ENCODE results near the gene POMGNT1.

POMGNT1 gene

DNA sequence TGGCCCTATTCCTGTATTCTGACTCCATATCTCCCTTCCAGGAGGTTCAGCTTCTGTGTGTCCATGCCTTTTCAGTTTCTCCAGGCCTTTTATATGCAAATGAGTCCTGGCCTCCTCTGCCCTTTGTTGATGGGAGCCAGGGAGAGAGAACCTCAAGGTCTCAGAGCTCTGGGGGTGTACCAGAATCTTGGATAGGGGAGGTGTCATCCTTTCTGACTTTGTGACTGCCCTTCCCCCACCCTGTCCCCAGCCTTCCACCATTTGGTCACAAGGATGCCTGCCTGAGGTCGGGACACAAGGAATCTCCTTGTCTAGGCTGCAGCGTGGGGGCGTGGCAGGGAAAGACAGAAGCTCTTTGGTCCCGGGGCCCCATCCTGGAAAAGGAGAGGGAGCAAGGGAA lies 23.5 kb upstream of the POMGNT1 start:
- no peak overlapping the region for H3K4me3 ChIP-seq (ENCODE audit: low read depth, low read length)
- TF ChIP-seq, protein P1, sequence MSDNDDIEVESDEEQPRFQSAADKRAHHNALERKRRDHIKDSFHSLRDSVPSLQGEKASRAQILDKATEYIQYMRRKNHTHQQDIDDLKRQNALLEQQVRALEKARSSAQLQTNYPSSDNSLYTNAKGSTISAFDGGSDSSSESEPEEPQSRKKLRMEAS (IDR thresholded peaks at IDR 0.05; ENCODE audit: low read depth, low read length) = no peak
- TF ChIP-seq MYC (IDR thresholded peaks at IDR 0.05; ENCODE audit: low read depth, low read length) (no peak), POLR2A (IDR thresholded peaks at IDR 0.05; ENCODE audit: extremely low read depth, insufficient read length) (no peak)
- TF ChIP-seq, protein P2, sequence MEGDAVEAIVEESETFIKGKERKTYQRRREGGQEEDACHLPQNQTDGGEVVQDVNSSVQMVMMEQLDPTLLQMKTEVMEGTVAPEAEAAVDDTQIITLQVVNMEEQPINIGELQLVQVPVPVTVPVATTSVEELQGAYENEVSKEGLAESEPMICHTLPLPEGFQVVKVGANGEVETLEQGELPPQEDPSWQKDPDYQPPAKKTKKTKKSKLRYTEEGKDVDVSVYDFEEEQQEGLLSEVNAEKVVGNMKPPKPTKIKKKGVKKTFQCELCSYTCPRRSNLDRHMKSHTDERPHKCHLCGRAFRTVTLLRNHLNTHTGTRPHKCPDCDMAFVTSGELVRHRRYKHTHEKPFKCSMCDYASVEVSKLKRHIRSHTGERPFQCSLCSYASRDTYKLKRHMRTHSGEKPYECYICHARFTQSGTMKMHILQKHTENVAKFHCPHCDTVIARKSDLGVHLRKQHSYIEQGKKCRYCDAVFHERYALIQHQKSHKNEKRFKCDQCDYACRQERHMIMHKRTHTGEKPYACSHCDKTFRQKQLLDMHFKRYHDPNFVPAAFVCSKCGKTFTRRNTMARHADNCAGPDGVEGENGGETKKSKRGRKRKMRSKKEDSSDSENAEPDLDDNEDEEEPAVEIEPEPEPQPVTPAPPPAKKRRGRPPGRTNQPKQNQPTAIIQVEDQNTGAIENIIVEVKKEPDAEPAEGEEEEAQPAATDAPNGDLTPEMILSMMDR (IDR thresholded peaks at IDR 0.05; ENCODE audit: low read depth, low read length) = no peak
- DNase-seq (ENCODE audit: low read depth) = no peak

DNA sequence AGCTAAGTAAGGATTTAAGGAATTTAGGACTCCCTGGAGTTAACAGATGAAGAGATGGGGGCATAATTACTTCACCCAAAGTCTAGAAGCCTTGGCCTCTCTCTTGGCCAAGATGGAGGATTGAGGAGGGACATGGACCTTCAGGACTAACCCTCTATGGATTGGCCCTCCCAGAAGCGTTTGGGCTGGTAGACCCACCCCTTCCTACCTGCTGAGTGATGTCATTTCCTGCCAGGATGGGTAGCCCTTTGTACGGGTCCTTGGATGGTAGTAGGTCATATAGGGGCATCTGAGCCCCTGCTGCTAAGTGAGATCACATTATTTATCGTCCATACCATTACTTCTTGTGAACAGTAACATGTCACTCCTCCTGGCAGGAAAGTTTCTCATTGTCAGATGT lies 22.6 kb upstream of the POMGNT1 start:
- DNase-seq (ENCODE audit: low read depth) = no peak
- no peak overlapping the region for H3K4me3 ChIP-seq (ENCODE audit: low read depth, low read length)
- TF ChIP-seq, protein P2 (IDR thresholded peaks at IDR 0.05; ENCODE audit: low read depth, low read length) = no peak
- TF ChIP-seq POLR2A (IDR thresholded peaks at IDR 0.05; ENCODE audit: extremely low read depth, insufficient read length) = no peak
- TF ChIP-seq, protein P1 (IDR thresholded peaks at IDR 0.05; ENCODE audit: low read depth, low read length) = no peak
- TF ChIP-seq MYC (IDR thresholded peaks at IDR 0.05; ENCODE audit: low read depth, low read length) = no peak

DNA sequence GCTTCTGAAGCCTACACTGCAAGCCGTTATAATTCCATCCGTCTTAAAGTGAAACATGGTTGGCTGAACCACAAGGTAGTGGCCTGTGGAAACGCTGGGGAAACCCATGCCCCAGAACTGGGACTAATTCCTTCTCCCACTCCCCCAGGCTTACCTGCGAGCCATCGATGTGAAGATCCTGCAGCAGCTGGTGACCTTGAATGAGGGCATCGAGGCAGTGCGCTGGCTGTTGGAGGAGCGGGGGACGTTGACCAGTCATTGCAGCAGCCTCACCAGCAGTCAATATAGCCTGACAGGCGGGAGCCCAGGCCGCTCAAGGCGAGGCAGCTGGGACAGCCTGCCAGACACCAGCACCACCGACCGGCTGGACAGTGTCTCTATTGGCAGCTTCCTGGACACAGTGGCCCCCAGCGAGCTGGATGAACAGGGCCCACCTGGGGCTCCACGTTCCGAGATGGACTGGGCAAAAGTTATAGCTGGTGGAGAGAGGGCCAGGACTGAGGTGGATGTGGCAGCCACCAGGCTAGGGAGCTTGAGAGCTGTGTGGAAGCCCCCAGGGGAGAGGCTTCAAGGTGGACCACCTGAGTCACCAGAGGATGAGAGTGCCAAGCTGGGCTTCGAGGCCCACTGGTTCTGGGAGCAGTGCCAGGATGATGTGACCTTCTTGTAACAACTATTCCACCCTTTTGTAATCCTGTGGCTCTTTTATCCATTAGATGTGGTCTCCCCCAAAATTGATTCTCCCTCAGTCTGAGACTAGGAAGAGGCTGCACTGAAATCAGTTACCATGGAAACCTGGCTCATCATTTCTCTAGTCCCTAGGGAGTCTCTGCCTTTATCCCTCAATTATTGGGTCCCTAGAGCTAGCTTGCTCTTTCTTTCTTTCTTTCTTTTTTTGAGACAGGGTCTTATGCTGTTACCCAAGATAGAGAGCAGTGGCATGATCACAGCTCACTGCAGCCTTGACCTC lies 21.6 kb upstream of the POMGNT1 start:
- no peak overlapping the region for H3K4me3 ChIP-seq (ENCODE audit: low read depth, low read length)
- no peak for DNase-seq (ENCODE audit: low read depth)
- TF ChIP-seq POLR2A (IDR thresholded peaks at IDR 0.05; ENCODE audit: extremely low read depth, insufficient read length) (no peak), MYC (IDR thresholded peaks at IDR 0.05; ENCODE audit: low read depth, low read length) (no peak)
- TF ChIP-seq, protein P2 (IDR thresholded peaks at IDR 0.05; ENCODE audit: low read depth, low read length) = no peak
- TF ChIP-seq, protein P1 (IDR thresholded peaks at IDR 0.05; ENCODE audit: low read depth, low read length) = no peak

DNA sequence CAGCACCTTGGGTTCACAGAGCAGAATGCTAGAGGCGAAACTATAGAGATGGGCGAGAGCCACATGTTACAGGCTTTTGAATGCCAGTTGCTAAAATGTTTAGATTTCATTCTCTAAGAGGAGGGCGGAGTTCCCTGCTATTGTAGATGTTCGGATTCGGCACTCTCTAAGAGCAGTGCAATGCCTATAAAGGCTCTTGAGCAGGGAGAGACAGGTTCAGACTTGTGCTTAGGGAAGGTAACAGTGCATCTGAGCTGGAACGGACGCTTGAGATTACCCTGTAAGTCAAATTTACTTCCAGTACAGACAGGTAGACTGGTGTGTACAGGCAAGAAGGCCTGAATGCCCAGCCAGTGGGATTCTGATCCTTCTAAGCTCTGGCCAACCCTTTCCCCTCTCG lies 20.2 kb upstream of the POMGNT1 start:
- TF ChIP-seq, protein P1 (IDR thresholded peaks at IDR 0.05; ENCODE audit: low read depth, low read length) = no peak
- no peak for TF ChIP-seq POLR2A (IDR thresholded peaks at IDR 0.05; ENCODE audit: extremely low read depth, insufficient read length)
- no peak for TF ChIP-seq MYC (IDR thresholded peaks at IDR 0.05; ENCODE audit: low read depth, low read length)
- TF ChIP-seq, protein P2 (IDR thresholded peaks at IDR 0.05; ENCODE audit: low read depth, low read length) = no peak
- no peak for DNase-seq (ENCODE audit: low read depth)
- no peak overlapping the region for H3K4me3 ChIP-seq (ENCODE audit: low read depth, low read length)

DNA sequence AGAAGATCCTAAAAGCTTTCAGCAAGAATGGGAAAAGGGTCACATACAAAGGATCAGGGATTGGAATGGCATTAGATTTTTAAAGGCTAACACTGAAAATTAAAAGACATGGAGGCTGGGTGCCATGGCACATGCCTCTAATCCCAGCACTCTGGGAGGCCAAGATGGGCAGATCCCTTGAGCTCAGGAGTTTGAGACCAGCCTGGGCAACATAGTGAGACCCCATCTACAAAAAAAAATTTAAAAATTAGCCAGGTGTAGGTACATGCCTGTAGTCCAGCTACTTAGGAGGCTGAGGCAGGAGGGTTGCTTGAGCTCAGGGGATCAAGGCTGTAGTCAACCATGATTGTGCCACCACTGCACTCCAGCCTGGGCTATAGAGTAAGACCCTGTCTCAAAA lies 17.3 kb upstream of the POMGNT1 start:
- TF ChIP-seq, protein P2 (IDR thresholded peaks at IDR 0.05; ENCODE audit: low read depth, low read length) = no peak
- no peak for TF ChIP-seq MYC (IDR thresholded peaks at IDR 0.05; ENCODE audit: low read depth, low read length)
- no peak for TF ChIP-seq POLR2A (IDR thresholded peaks at IDR 0.05; ENCODE audit: extremely low read depth, insufficient read length)
- TF ChIP-seq, protein P1 (IDR thresholded peaks at IDR 0.05; ENCODE audit: low read depth, low read length) = no peak
- no peak for DNase-seq (ENCODE audit: low read depth)
- no peak overlapping the region for H3K4me3 ChIP-seq (ENCODE audit: low read depth, low read length)
